ENCODE results near the gene CDC16.

The CDC16 gene

GRCh38 chr13:114310956-114311355 lies 76.3 kb downstream of the CDC16 start:
- no peak for TF ChIP-seq POLR2A (IDR thresholded peaks at IDR 0.05; ENCODE audit: low read depth, low read length)
- no peak for TF ChIP-seq POLR2AphosphoS5 (IDR thresholded peaks at IDR 0.05; ENCODE audit: low read depth, low read length)
- no peak for TF ChIP-seq TAF1 (IDR thresholded peaks at IDR 0.05; ENCODE audit: borderline replicate concordance, low read depth, low read length)
- no peak for FAIRE-seq
- no peak for DNase-seq (ENCODE audit: insufficient read length)

GRCh38 chr13:114311387-114311786 lies 76.7 kb downstream of the CDC16 start:
- TF ChIP-seq POLR2A (IDR thresholded peaks at IDR 0.05; ENCODE audit: low read depth, low read length) (no peak), TAF1 (IDR thresholded peaks at IDR 0.05; ENCODE audit: borderline replicate concordance, low read depth, low read length) (no peak), POLR2AphosphoS5 (IDR thresholded peaks at IDR 0.05; ENCODE audit: low read depth, low read length) (no peak)
- FAIRE-seq = no peak

GRCh38 chr13:114311908-114312307 lies 77.2 kb downstream of the CDC16 start:
- no peak for DNase-seq (ENCODE audit: insufficient read length)

More at GRCh38 chr13:114311387-114311786, 76.7 kb downstream of the CDC16 start:
- DNase-seq (ENCODE audit: insufficient read length) = no peak

DNA sequence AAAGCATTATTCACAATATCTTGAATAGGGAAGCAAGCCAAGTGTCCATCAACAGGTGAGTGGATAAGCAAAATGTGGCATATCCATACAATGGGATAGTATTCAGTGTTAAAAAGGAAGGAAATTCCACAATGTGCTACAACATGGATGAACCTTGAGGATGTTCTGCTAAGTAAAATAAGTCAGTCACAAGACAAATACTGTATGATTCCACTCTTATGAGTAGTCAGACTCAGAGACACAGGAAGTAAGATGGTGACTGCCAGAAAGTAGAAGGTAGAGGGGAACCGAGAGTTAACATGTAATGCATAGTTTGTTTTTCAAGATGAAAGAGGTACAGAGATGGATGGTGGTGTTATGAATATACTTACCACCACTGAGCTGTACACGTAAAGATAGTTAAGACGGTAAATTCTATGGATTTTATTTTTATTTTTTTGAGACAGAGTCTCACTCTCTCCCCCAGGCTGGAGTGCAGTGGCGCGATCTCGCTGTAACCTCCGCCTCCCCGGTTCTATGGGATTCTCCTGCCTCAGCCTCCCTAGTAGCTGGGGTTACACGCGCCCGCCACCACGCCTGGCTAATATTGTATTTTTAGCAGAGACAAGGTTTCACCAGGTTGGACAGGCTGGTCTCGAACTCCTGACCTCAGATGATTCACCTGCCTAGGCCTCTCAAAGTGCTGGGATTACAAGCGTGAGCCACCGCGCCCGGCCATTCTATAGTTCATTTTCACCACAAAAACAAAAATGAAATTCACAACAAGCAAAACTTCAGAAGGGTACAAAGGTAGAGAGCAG lies 78.6 kb downstream of the CDC16 start:
- FAIRE-seq (peak; percentile 86), DNase-seq (ENCODE audit: insufficient read length) (no peak)
- TF ChIP-seq TAF1 (IDR thresholded peaks at IDR 0.05; ENCODE audit: borderline replicate concordance, low read depth, low read length) (no peak), POLR2A (IDR thresholded peaks at IDR 0.05; ENCODE audit: low read depth, low read length) (peak; percentile 70)

More at GRCh38 chr13:114311908-114312307, 77.2 kb downstream of the CDC16 start:
- no peak for TF ChIP-seq POLR2AphosphoS5 (IDR thresholded peaks at IDR 0.05; ENCODE audit: low read depth, low read length)
- FAIRE-seq = no peak

- FAIRE-seq (peak; percentile 99), DNase-seq (ENCODE audit: insufficient read length) (peak; percentile 80)
These were observed 79.6 kb downstream of the CDC16 start, which contains the start of gene CHAMP1 for GRCh38 chr13:114314074-114314912. Gene CHAMP1 (plus strand): TSS chr13:114314503. CDS start chr13:114323843, 9,340 bp downstream.

DNA sequence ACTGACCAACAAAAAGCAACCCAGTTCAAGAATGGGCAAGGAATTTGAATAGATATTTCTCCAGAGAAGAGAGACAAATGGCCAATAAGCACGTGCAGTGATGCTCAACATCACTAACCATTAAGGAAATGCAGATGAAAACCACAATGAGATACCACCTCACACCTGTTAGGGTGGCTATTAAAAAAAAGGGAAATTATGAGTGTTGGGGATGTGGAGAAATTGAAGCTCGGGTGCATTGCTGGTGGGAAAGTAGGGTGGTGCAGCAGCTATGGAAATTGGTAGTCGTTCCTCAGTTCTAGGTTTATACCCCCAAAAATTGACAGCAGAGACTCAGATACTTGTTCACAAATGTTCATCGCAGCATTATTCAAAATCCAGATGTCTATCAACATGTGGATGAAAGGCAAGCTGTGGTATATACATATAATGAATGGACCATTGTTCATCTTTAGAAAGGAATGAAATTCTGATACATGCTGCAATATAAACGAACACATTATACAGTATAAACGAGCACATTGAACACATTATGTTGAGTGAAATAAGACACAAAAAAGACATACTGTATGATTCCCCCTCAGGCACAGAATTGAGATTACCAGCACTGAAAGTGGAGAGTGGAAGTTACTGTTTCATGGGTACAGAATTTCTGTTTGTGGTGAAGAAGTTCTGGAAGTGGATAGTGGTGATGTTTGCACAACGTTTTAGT lies 80.5 kb downstream of the CDC16 start:
- FAIRE-seq (peak; percentile 62), DNase-seq (ENCODE audit: insufficient read length) (no peak)
- TF ChIP-seq POLR2A (IDR thresholded peaks at IDR 0.05; ENCODE audit: low read depth, low read length) (no peak), POLR2AphosphoS5 (IDR thresholded peaks at IDR 0.05; ENCODE audit: low read depth, low read length) (no peak), TAF1 (IDR thresholded peaks at IDR 0.05; ENCODE audit: borderline replicate concordance, low read depth, low read length) (no peak)

More at GRCh38 chr13:114314074-114314912, 79.6 kb downstream of the CDC16 start, which contains the start of gene CHAMP1:
- peak; percentile 91 for TF ChIP-seq POLR2AphosphoS5 (IDR thresholded peaks at IDR 0.05; ENCODE audit: low read depth, low read length)
- TF ChIP-seq POLR2A (IDR thresholded peaks at IDR 0.05; ENCODE audit: low read depth, low read length) = peak; percentile 91; the same call in 1 of the 2 replicates
- peak; percentile 85 for TF ChIP-seq TAF1 (IDR thresholded peaks at IDR 0.05; ENCODE audit: borderline replicate concordance, low read depth, low read length)

- FAIRE-seq (no peak), DNase-seq (ENCODE audit: insufficient read length) (no peak)
- TF ChIP-seq TAF1 (IDR thresholded peaks at IDR 0.05; ENCODE audit: borderline replicate concordance, low read depth, low read length) = no peak
- TF ChIP-seq POLR2AphosphoS5 (IDR thresholded peaks at IDR 0.05; ENCODE audit: low read depth, low read length) = no peak
- TF ChIP-seq POLR2A (IDR thresholded peaks at IDR 0.05; ENCODE audit: low read depth, low read length) = no peak
These were observed 83.9 kb downstream of the CDC16 start for GRCh38 chr13:114318624-114319023.

- DNase-seq (ENCODE audit: insufficient read length) (no peak), FAIRE-seq (no peak)
- TF ChIP-seq TAF1 (IDR thresholded peaks at IDR 0.05; ENCODE audit: borderline replicate concordance, low read depth, low read length) (no peak), POLR2AphosphoS5 (IDR thresholded peaks at IDR 0.05; ENCODE audit: low read depth, low read length) (no peak), POLR2A (IDR thresholded peaks at IDR 0.05; ENCODE audit: low read depth, low read length) (no peak)
These were observed 84.8 kb downstream of the CDC16 start for GRCh38 chr13:114319441-114319913.

DNA sequence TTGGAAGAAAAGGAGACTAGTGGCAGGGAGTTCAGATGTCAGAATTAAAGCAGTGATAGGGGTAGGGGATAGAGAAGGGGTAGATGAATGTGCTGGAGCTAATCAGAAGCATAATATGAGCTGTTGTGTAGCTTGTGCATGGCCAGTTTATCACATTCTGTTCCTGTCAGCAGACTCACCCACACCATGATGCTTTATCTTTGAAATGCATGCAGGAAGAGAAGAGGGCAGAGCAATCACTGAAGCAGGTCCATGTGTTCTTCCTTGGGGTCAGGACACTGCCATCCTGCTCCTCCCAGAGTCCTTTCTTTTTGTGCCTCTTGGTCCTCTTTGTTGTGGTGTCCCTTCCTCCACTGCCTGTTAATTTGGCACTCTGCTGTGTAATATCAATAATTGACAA lies 85.4 kb downstream of the CDC16 start:
- DNase-seq (ENCODE audit: insufficient read length) (no peak), FAIRE-seq (no peak)
- TF ChIP-seq TAF1 (IDR thresholded peaks at IDR 0.05; ENCODE audit: borderline replicate concordance, low read depth, low read length) (no peak), POLR2A (IDR thresholded peaks at IDR 0.05; ENCODE audit: low read depth, low read length) (no peak), POLR2AphosphoS5 (IDR thresholded peaks at IDR 0.05; ENCODE audit: low read depth, low read length) (no peak)

GRCh38 chr13:114321256-114321655 lies 86.6 kb downstream of the CDC16 start:
- TF ChIP-seq POLR2A (IDR thresholded peaks at IDR 0.05; ENCODE audit: low read depth, low read length) (no peak), POLR2AphosphoS5 (IDR thresholded peaks at IDR 0.05; ENCODE audit: low read depth, low read length) (no peak), TAF1 (IDR thresholded peaks at IDR 0.05; ENCODE audit: borderline replicate concordance, low read depth, low read length) (no peak)
- DNase-seq (ENCODE audit: insufficient read length) (no peak), FAIRE-seq (no peak)

Data from GM12892 (cell line).